ENCODE results near the gene ANKMY1.

Gene ANKMY1

DNA sequence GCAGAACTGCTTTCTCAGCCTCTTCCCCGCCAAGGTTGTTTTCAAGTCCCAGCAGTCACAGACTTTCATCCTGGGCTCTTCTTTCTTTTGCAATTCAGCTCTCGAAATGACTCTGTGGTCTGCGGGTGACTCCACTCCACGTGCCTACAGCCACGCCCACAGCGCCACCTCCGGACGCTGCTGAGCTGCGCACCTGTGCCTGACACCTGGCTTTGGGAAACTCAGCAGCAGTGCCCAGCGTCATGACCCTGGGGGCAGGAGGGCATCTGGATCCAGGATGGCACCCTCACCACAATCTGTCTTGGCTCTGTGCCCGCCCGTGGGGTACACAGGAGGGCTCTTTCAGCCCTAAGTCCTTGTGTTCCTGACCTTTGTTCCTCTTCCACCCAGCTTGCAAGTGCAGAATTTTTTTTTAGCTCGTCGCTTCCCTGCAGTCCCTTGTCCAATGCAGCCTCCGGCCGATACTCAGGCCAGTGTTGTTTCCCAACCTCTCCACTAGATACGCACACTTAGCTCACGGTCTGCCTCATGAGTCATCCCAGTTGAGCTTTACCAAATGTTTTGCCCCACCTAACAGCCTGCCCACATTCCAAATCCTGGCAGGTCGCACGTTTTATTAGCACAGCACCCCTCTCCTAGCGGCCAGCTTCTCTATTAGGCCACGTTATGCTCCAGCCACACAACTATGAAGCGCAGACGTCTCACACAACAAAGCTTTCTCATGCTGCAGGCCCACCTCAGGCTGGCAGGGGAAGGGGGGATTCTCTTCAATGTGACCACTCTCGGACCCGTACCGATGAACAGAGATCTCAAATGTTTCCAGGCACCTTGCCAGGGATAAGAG lies 22.2 kb upstream of the ANKMY1 start:
- peak; percentile 24 for DNase-seq

DNA sequence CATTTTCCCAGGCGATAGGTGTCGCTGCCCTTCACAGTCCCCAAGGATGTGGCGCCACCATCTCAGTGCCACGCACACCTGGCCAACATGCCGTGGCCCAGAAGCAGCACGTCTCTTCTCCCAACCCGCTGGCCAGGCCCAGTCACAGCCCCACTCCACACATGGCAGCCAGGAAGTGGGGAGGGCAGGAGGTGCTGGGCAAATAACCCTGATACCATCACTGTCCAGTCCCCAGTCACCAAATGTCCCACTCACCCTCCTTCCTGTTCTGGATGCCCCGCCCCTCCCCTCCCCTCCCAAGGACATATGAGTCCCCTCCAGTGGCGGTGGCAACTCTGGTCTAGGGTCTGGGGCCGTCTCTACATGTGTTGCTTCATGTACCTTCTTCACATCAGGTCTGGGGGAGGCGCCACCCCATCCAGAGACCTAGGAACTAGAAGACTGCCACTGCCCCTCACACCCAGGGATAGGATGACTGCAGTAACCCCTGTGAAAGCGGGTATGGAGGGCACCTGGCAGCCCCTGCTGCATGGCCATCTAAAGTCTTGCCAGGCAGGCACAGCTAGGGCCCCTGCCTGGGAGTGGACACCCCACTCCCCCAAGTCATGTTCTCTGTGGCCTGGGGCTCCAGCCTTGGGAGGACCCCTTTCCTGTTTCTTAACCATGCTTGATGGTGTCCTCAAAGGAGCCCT lies 21.4 kb upstream of the ANKMY1 start:
- no peak for DNase-seq

DNA sequence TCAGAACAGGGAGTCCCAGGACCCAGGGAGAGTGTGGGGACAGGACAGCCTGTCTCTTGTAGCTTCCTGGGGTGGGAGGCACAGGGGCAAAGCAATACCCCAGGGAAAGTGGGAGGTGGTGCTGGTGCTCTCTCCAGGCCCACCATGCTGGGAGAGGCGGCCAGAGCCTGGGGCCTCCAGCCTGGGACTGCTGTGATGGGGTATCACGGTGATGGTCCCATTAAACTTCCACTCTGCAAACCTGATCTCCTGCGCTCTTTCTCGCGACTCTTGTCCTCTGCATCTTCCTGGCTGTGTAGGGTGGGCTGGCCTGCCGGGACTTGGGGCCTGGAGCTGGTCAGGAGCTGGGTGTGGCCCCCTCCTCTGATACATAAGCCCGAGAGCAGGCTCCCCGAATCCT lies 20.7 kb upstream of the ANKMY1 start:
- DNase-seq: no peak

GRCh38 chr2:240578110-240578450 lies 20.3 kb upstream of the ANKMY1 start:
- DNase-seq: no peak

GRCh38 chr2:240577281-240578109 lies 19.7 kb upstream of the ANKMY1 start:
- DNase-seq: no peak

GRCh38 chr2:240576436-240577205 lies 18.8 kb upstream of the ANKMY1 start:
- DNase-seq: no peak

DNA sequence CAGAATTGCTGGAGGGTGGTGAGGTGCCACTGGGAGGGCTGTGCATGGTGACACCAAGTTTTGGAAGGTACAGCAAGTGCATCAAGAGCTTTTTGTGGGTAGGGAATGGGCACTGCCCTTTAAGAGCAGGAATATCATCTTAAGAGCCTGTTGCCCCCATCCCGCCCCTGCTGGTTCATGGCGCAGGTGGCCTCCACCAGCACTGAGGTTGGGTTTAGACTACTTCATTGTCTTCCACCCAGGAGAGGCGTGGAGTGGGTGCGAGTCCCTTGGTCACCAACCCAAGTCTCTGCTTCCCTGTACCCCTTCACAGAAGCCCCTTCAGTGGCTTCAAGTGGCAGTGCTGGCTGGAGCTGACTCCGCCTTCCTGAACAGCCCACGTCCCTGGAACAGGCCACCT lies 18.2 kb upstream of the ANKMY1 start:
- DNase-seq: no peak

- no peak for DNase-seq
Observed at GRCh38 chr2:240575101-240575965, 17.5 kb upstream of the ANKMY1 start.

DNA sequence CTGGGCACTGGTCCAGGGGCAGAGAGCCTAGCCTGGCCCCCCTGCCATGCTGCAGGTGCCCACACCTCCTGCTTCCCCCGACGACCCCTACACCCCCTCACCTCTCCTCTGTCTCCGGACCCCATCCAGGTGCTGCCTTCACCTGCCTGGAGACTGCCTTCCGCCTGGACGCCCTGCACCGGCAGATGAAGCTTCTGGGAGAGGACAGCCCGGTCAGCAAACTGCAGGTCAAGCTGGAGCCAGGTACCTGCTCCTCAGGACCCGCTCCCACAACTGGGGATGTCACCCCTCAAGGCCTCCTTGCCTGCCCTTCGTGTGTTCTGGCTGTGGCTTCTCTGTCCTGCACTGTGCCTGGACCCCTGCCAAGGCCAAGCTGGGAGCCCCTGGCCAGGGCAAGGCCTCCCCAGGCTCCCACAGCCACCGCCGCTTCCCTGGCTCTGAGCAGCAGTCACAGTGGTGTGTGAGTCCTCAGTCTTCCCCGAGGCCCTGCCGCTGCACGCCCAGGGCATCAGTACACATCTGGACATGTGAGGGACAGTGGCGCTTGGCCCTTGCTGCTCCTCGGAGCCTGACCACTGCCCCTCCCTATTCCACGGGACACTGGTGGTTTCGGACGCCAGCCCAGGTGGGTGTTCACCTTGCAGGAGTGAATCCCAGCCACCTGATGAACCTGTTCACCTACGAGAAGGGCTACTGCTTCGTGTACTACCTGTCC lies 16.8 kb upstream of the ANKMY1 start:
- no peak for DNase-seq

DNA sequence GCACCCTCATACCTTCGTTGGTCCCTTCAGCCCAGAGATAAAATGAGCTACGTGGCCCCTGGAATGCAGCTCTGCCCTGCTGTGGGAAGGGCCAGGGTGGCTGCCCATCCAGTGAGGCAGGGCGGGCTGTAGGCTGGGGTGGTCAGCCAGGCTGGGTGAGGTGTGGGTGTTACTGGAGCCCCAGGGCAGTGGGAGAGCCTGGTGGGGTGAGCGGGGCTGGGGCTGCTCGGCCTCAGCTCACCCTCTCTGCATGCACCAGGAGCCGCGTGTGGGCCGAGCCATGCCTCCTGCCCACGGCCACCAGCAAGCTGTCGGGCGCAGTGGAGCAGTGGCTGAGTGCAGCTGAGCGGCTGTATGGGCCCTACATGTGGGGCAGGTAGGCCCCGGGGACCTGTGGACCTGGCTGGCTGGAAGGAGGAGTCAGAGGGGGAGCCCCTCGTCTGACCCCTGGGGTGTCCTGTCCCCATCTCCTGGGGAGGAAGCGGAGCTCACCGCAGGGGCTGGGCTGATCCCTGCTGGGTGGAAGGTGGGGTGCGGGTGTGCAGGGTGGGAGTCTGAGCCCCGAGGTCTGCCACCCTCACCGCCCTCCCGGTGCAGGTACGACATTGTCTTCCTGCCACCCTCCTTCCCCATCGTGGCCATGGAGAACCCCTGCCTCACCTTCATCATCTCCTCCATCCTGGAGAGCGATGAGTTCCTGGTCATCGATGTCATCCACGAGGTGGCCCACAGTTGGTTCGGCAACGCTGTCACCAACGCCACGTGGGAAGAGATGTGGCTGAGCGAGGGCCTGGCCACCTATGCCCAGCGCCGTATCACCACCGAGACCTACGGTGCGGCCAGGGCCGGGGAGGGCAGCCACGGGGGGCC lies 16.0 kb upstream of the ANKMY1 start:
- DNase-seq: no peak

DNA sequence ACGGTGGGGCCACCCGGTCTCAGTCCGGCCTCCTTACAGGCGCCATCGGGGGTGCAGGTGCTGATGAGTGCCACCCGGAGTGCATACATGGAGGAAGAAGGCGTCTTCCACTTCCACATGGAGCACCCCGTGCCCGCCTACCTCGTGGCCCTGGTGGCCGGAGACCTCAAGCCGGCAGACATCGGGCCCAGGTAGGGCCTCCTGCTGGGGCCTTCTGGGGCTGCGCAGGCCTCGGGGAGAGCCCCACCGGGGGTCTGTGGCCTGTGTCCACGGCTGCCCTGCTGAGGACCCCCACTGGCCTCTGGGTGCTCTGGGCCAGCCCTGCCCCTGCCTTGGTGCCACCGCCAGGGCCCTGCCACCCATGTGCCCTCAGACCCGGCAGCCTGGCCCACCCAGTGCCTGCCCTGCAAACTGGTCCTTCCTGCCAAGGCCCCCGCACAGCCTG lies 15.3 kb upstream of the ANKMY1 start:
- DNase-seq: no peak

GRCh38 chr2:240572141-240573031 lies 14.6 kb upstream of the ANKMY1 start:
- DNase-seq: no peak

GRCh38 chr2:240571314-240571973 lies 13.7 kb upstream of the ANKMY1 start:
- DNase-seq: no peak

DNA sequence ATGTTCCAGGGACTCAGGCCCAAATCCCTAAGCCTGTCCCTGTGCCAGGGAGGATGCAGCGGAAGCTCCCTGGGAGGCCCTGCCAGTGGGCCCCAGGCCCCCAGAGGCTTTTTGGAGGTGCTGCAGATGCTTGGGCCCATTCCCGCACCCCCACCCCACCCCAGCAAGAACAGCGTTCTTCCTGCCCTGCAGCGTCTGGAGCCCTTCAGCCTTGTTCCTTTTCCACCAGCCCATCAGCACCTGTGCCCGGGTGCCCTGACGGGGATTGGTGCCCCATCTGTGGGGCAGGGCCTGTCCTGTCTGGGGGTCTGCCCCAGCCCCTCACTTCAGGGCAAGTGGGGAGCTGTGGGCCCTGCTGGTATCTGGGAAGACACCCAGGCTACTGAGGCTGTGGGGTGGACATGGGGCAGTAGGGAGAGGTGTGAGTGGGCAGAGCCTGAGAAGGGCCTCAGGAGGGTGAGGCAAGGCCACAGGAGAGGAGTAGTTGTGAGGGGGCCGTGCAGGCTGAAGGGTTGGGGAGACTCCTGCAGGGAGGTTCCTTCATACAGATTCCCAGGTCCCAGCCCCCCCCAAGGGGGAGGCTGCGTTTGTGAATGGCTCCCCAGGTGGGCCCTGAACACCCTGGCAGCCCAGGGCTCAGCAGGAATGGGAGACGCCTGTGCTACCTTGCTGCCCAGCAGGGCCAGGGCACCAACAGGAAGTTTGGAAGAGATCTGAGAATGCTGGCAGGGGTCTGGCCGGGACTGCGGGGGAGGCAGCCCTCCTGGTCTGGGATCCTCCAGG lies 12.9 kb upstream of the ANKMY1 start:
- DNase-seq: no peak

- DNase-seq: no peak
Observed at GRCh38 chr2:240569998-240570530, 12.3 kb upstream of the ANKMY1 start.

GRCh38 chr2:240569523-240569997 lies 11.8 kb upstream of the ANKMY1 start:
- DNase-seq: no peak
